Esophagus muscularis mucosa (tissue), 4 donors: ENCODE results near the gene RILPL1. TPM values are rescaled to one million over a fixed set of nuclear protein-coding genes. Genes with fewer than 3 reads are reported as not detected.

Experiments used
- DNase-seq: peaks from one replicate; pipeline ENCODE4 v3.0.0-alpha.2; 2017; ENCODE audit errors: extremely low spot score
- H3K27ac ChIP-seq, 4 donors: fragments of 200-600 bp; sonication (generic); replicated peaks in 1 of 4; 1 replicate in 3 of 4; 2 replicates in 1 of 4; pipeline ENCODE4 v1.5.1; 2016 to 2019; ENCODE audit warnings: mild to moderate bottlenecking in 1 of 4
- H3K27me3 ChIP-seq, 4 donors: fragments of 200-600 bp; sonication (generic); one replicate each; pipeline versions ENCODE4 v1.5.1 to v1.6.0; 2016 to 2019
- H3K36me3 ChIP-seq, 4 donors: fragments of 200-600 bp; sonication (generic); one replicate each; pipeline ENCODE4 v1.5.1; 2016 to 2019
- H3K4me1 ChIP-seq, 4 donors: fragments of 200-600 bp; sonication (generic); one replicate each; pipeline ENCODE4 v1.5.1; 2016 to 2019
- H3K4me3 ChIP-seq, 4 donors: fragments of 200-600 bp; sonication (generic); 1 replicate in 2 of 4; 2 replicates in 2 of 4; pipeline ENCODE4 v1.5.1; 2016 to 2019; ENCODE audit warnings: mild to moderate bottlenecking in 4 of 4, moderate library complexity in 1 of 4
- H3K9me3 ChIP-seq, 4 donors: fragments of 200-600 bp; sonication (generic); 1 replicate in 3 of 4; 2 replicates in 1 of 4; pipeline ENCODE4 v1.5.1; 2016 to 2019
- CTCF ChIP-seq, 3 experiments: fragments of 200-600 bp in 2 of 3; fragments of 450-650 bp in 1 of 3; sonication (generic) in 2 of 3; IDR thresholded peaks; one replicate each; pipeline ENCODE4 v1.5.1; 2017 to 2019; ENCODE audit warnings: antibody characterized with exemption in 3 of 3, mild to moderate bottlenecking in 2 of 3, moderate library complexity in 1 of 3
- EP300 ChIP-seq: sonication (generic); formaldehyde crosslinking; IDR thresholded peaks from one replicate; pipeline ENCODE4 v1.6.1; 2017; ENCODE audit warnings: antibody characterized with exemption
- POLR2A ChIP-seq: fragments of 450-650 bp; IDR thresholded peaks from one replicate; pipeline ENCODE4 v1.6.1; 2017; ENCODE audit warnings: antibody characterized with exemption, moderate library complexity, mild to moderate bottlenecking, low read depth
- POLR2AphosphoS5 ChIP-seq, 2 donors: sonication (generic); formaldehyde crosslinking; IDR thresholded peaks; one replicate each; pipeline ENCODE4 v1.6.1; 2017; ENCODE audit warnings: antibody characterized with exemption in 2 of 2
- WGBS: methylation state at CpG from one replicate; pipeline ENCODE4 v1.1.5; 2018; 5-methylcytosine and 5-hydroxymethylcytosine counted together
- intact Hi-C: fragments of 100-400 bp; cut with DNase I; formaldehyde crosslinking; loops from one replicate; pipeline ENCODE4 v1.15.1; 2023
- total RNA-seq, 4 donors: library from RNA; depleted of rRNA; stranded (reverse); fragments of >200 nt; gene quantifications; one replicate each; pipeline versions ENCODE4 v1.1.0 to v1.2.1, GENCODE V29; 2016

Gene RILPL1
- total RNA-seq, 4 donors from 2014 or later = 19.9 to 54.4 (median 38.4) TPM

- no peaks in the 10 kb centered on the region for H3K9me3 ChIP-seq
- H3K4me1 ChIP-seq = peaks cover 21 to 29% (median 25%) of the 10 kb centered on the region in 4 donors
- TF ChIP-seq EP300 = no peak
- no peak for TF ChIP-seq POLR2A
- no peak for TF ChIP-seq CTCF (IDR thresholded peaks at IDR 0.05)
- peak in 1 of 2 donors; percentile 26 for TF ChIP-seq POLR2AphosphoS5 (IDR thresholded peaks at IDR 0.05)
- intact Hi-C loops = no loop called here
- no peak overlapping the region for H3K4me3 ChIP-seq
- no peaks in the 10 kb centered on the region for H3K27me3 ChIP-seq
- H3K27ac ChIP-seq = peak overlapping the region; percentile 50 to 65 (median 56)
- 45% methylated on average over 18 of the region's 18 CpGs for WGBS
- DNase-seq = no peak
- no peaks in the 10 kb centered on the region for H3K36me3 ChIP-seq
Observed at GRCh38 chr12:123445388-123446332, 87.9 kb downstream of the RILPL1 start.

GRCh38 chr12:123444092-123445026, 89.2 kb downstream of the RILPL1 start:
- WGBS = 72% methylated on average over 8 of the region's 8 CpGs
- H3K27ac ChIP-seq = peak overlapping the region in 3 of 4 donors; percentile 50 to 65 (median 60)
- intact Hi-C loops = no loop called here
- no peak for DNase-seq
- no peaks in the 10 kb centered on the region for H3K36me3 ChIP-seq
- H3K9me3 ChIP-seq = no peaks in the 10 kb centered on the region
- H3K4me1 ChIP-seq = peaks cover 21 to 29% (median 25%) of the 10 kb centered on the region in 4 donors
- no peaks in the 10 kb centered on the region for H3K27me3 ChIP-seq
- TF ChIP-seq EP300 = no peak
- no peak for TF ChIP-seq POLR2A
- no peak for TF ChIP-seq POLR2AphosphoS5 (IDR thresholded peaks at IDR 0.05)
- TF ChIP-seq CTCF (IDR thresholded peaks at IDR 0.05) = no peak
- no peak overlapping the region for H3K4me3 ChIP-seq

- Histone ChIP-seq H3K36me3 (no peaks in the 10 kb centered on the region), H3K27ac (no peak overlapping the region), H3K27me3 (no peaks in the 10 kb centered on the region), H3K4me1 (peaks cover 21 to 29% (median 25%) of the 10 kb centered on the region in 4 donors), H3K4me3 (no peak overlapping the region), H3K9me3 (no peaks in the 10 kb centered on the region)
- WGBS = 71% methylated on average over 4 of the region's 4 CpGs
- TF ChIP-seq POLR2AphosphoS5 (IDR thresholded peaks at IDR 0.05) = no peak
- TF ChIP-seq POLR2A = no peak
- intact Hi-C loops = no loop called here
- no peak for DNase-seq
Observed at GRCh38 chr12:123442774-123443173, 90.7 kb downstream of the RILPL1 start.

GRCh38 chr12:123441523-123442164, 91.9 kb downstream of the RILPL1 start:
- 87% methylated on average over 13 of the region's 13 CpGs for WGBS

More at GRCh38 chr12:123441523-123442164, 91.9 kb downstream of the RILPL1 start:
- no peak overlapping the region for H3K27ac ChIP-seq
- H3K27me3 ChIP-seq = no peaks in the 10 kb centered on the region
- peaks cover 24 to 35% (median 27%) of the 10 kb centered on the region in 4 donors for H3K4me1 ChIP-seq
- no peak overlapping the region for H3K4me3 ChIP-seq
- TF ChIP-seq CTCF (IDR thresholded peaks at IDR 0.05) (no peak), EP300 (no peak), POLR2AphosphoS5 (IDR thresholded peaks at IDR 0.05) (no peak)
- DNase-seq = no peak
- no peaks in the 10 kb centered on the region for H3K9me3 ChIP-seq
- H3K36me3 ChIP-seq = no peaks in the 10 kb centered on the region
- intact Hi-C loops = no loop called here
